Occipital lobe (tissue), 2 donors: ENCODE results near the gene GGT6. TPM values are rescaled to one million over a fixed set of nuclear protein-coding genes. Genes with fewer than 3 reads are reported as not detected.

Experiments used
- DNase-seq: peaks from one replicate; lab custom pipeline; 2025; lab: John Stamatoyannopoulos, UW
- total RNA-seq: library from RNA; depleted of rRNA; stranded (reverse); fragments of >200 nt; gene quantifications from one replicate; pipeline ENCODE4 v1.2.3, GENCODE V29; 2014

Gene GGT6
- total RNA-seq, 1 donor from 2014 or later: not detected

GRCh38 chr17:4553669-4554068, 6.7 kb downstream of the GGT6 start:
- DNase-seq: no peak

GRCh38 chr17:4551796-4552525, 8.4 kb downstream of the GGT6 start:
- no peak for DNase-seq

DNA sequence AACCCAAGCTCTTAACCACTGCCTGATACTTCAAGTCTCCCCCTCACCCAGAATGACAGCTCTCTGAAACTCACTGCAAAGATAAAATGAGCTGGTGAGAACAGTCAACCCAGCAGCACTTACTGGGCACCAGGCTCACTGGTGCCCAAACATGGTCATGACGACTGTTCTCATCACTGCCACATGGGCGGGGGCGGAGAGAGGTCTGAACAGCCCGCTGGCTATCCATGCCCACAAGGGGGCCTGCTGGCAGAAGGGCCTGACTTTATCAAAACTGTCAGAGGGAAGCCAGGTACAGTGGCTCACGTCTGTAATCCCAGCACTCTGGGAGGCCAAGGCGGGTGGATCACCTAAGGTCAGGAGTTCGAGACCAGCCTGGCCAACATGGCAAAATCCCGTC, 9.2 kb downstream of the GGT6 start:
- DNase-seq: no peak

- DNase-seq: no peak
Observed at GRCh38 chr17:4550534-4551039, 9.8 kb downstream of the GGT6 start.

DNA sequence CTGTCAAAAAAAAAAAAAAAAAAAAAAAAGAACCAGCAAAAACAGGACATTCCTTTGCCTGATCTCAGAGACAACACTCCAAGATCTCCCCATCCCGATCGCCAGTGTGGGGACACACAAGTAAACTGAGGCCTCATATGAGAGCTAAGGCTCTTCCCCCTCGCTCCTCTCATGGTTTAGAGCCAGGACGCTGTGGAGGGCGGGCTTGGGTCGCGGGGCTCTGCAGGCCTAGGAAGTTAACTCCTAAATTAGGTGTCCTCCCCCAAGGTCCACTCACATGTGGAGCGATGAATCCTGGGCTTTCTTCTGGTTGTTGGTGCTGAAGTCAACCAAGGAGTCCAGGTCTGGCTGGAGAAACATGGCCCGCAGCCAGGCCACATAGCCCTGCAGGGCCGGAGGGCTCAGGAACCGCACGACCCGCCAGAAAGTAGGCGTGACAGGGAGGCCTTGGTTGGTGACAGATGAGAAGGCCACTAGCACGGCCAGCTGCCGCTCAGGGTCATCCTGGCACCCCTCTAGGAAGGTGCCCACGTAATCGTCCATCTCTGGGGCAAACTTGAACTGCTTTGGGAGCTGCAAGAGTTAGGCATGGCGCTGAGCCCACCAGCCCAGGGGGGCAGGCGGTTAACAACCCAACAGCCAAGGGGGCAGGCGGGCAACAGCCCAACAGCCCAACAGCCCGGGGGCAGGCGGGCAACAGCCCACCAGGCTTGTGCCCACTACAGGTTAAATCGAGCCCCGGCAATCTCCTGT, 10.4 kb downstream of the GGT6 start:
- DNase-seq: no peak

DNA sequence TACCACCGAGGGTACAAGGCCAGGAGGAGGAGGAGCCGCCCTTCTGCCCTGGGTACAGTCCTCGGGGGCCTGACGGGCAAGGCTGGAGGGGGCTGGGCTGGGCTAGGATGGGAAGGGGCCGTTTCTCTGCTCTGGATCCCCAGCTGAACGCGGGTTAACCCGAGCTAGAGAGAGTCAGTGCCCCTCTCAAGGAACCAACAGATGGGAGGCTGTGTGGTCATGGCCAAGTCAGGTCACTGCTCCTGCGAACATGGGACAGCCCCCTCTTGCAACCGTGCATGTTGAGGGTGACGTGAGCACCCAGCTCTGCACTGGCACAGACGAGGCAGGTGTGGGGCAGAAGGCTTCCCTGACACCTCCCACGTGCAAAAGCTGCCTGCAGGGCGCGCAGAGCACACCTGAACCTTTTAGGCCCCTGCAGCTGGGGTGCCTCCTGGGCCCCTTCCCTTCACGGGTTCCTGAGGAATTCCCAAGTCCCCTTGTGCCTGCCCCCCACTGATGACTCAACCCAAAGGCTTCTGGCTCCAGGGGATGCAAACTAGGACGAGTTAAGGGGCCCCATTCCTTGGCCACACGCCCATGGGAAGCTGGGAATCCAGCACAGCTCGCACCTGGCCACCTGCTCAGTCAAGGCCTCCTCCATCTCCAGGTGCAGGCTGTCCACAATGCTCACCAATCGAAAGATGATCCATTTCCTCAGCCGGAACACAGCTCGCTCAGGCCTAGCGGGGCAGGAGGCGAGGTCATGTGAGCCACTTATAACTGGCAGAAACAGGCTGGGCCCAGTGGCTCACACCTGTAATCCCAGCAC, 11.5 kb downstream of the GGT6 start:
- DNase-seq: no peak

GRCh38 chr17:4548061-4548461, 12.3 kb downstream of the GGT6 start:
- DNase-seq: no peak

DNA sequence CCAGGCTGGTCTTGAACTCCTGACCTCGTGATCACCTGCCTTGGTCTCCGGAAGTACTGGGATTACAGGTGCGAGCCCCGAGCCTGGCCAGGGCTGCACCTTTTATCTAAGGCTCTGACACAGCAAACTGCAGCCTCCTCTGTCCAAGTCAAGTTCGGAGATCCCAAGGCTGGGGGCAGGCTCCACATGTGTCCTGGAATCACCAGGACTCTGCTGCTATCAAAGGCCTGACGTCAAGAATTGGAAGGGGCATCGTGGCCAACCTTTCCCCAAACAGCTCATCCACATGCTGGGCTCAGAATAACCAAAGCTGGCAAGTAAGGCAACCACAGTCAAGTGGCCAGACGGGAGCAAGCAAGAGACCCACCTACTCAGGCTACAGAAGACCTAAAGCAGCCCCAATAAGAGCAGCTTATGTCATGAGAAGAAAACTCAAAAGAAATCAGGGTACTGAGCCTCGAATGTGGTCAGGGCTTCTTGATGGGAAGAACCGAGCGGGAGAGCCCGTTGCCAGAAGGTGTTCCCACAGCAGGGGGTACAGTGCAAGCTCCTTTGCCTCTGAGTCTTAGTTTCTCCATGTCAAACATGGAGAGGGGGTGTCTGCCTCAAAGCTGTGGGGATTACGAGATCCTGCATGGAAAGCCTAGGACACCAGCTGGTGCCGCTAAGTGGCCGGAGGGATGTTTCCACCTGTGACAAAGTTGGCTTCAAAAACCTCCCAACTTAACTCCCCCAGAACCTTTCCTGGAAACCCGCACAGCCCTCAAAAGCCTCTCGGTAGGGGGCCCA, 13.1 kb downstream of the GGT6 start:
- no peak for DNase-seq

DNA sequence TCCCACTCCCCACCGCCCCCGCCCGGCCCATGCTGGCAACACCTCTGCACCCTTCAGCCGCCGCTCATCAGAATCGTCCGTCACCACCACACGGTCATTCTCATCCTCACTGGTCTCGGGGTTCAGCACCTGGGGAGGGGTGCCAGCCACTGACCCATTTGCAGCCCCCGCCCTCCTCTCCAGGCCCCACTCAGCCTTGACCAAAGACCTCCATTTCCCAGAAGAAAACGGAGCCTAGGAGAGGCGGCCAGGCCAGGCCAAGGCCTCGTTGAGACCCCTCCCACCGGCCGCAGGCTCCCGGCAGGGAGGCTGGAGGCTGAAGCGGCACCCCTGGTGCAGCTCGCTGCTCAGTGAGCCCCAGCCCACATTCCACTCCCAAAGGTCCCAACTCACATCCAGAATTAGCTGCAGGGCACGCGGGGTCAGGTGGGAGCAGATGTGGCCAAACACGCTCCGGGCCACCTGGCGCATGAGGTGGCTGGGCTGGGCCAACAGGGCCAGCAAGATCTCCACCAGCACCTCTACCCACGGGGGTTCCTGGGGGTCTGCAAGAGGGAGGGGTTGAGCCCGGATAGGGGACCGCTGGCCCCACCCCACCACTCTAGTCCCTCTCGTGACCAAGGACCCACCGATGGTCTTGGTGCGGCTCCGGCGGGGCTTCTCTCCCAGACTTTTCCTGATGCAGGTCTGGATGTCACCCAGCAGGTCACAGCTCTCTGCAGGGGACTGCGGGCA, 15.0 kb downstream of the GGT6 start:
- no peak for DNase-seq

DNA sequence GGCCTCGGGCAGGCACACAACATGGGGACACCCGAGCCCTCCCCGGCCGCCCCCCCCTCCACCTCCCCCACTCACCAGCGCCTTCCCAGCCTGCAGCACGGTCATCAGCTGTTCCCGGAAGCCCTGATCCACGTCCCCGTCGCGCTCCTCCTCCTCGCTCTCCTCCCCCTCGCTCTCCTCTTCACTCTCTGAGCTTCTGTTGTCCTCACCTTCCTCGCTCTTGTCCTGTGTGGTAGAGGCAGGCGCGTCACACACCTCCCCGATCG, 15.5 kb downstream of the GGT6 start:
- peak; percentile 34 for DNase-seq

DNA sequence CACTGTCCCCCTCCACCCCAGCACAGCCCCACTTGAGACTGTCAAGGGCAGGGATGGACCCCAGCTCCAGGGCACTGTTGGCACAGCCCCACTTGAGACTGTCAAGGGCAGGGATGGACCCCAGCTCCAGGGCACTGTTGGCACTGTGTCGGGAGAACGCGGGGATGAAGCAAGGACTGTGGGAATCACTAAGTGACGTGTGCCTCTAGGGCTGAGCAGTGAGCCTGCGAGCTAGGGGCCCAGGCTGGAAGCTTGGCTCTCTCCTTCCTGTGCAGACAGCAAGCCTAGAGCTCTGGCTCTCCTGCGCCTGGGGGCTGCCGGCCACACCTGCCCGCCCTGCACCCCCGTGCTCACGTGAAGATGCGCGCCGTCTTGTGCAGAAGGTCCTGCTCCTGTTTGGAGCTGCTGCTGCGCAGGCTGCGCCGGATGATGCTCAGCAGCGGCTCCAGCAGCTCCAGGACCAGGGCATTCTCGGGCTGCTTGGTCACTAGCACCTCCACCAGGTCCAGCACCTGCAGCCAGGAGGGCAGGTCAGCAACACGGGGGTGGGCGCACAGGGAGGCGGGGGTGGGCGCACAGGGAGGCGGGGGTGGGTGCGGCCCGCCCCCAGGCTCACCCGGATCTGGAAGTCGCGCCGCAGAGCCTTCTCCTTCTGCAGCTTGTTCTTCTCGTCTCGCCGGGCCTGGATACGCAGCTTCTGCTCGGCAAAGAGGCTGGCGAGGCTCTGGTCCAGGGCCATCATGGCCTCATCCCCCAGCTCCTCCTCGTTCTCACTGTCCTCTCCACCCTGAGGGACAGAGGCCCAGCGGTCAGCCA, 16.0 kb downstream of the GGT6 start:
- no peak for DNase-seq

- DNase-seq: no peak
Observed at GRCh38 chr17:4543557-4544026, 16.8 kb downstream of the GGT6 start.

DNA sequence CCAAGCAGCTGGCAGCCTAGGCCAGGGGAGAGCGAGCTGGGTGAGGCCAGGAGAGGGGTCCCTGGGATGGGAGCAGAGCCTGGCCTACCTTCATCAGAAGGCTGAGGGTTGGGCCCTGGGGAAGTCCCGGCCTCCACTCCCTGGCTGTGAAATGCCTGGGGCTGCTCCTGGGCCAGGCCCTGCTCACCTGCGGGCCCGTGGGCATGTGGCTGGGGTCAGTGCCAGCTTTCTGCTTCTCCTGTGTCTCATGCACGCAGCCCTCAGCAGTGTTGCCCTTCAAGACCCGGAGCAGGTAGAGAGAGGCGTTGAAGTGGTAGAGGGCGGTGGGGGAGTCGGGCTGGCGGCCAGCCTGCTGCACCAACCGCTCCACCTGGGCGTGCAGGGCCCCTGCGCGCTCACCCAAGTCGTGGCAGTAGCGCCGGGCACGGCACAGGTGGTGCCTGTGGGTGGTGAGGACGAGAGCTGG, 17.6 kb downstream of the GGT6 start:
- no peak for DNase-seq

GRCh38 chr17:4542003-4542725, 18.2 kb downstream of the GGT6 start:
- no peak for DNase-seq

DNA sequence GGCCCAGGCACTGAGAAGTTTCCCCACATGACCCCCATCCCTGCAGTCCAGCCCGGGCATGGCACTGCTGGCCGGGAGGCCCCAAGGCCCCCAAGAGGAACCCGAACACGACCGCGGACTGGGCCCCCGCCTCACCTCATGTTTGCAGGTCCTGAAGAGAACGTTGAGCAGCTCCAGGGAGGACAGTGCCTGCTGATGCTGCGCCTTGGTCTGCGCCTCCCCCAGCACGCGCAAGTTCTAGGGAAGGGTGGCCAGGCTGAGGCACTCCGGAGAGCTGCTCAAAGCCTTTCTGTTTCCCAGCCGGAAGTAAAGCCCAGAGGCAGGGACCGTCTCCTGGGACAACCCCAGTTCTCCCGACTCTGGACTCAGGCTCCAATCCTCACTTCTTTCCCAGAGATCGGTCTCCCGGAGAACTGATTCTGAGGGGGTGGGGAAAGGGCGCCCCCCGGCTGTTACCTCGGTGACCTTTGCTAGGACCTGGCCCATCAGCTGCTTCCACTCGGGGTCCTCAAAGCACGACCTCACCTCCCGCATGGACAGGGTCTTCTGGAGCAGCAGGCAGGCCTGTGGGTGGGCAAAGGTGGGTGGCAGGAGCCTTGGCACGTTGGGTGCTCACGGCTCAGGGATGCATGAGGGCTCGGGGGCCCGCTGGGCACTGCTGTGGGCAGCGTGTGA, 18.9 kb downstream of the GGT6 start:
- DNase-seq: no peak

- no peak for DNase-seq
Observed at GRCh38 chr17:4540687-4541327, 19.6 kb downstream of the GGT6 start.

DNA sequence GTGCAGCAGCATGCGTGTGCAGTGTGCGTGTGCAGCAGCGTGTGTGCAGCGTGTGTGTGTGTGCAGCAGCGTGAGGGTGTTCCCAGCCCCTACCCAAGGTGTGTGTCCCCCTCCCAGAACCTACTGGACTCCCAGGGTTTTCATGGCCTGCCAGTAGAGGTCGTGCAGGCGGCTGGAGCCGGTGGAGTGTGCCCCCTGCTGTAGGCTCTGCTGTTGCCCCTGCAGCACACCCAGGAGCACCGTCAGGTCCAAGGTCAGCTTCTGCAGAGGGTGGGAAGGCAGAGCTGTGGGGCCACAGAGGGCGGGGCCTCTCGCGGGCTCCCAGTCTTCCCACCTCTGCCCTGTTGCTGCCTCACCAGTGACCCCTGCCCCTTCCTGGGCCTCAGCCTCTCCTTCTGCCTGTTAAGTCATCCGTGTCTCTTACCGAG, 20.1 kb downstream of the GGT6 start:
- no peak for DNase-seq
